ENCODE results near the gene JPH2.
"Not testable (repeated sequence)": the region's sequence is repeated elsewhere in the genome, so short reads cannot be mapped to it uniquely, and the experiment has no call there.

JPH2 gene

DNA sequence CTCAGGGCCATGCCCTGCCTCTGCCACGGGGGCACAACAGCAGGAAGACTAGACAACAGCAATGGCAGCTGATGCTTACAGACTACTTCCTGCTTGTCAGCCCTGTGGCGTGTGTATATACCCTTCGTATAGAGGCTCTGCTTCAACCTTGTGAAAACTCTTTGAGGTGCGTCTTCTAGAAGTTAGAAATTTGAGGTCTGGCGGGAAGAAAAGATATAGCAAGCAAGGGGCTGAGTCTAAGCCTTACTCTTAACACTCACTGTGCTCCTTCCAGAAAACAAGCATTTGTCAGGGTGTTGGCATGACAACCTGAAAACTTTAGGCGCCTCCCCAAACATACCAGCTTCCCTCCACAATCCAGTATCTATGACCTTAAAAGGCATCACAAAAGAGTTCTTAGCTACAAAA, 33.3 kb downstream of the JPH2 start:
- no peak for DNase-seq

DNA sequence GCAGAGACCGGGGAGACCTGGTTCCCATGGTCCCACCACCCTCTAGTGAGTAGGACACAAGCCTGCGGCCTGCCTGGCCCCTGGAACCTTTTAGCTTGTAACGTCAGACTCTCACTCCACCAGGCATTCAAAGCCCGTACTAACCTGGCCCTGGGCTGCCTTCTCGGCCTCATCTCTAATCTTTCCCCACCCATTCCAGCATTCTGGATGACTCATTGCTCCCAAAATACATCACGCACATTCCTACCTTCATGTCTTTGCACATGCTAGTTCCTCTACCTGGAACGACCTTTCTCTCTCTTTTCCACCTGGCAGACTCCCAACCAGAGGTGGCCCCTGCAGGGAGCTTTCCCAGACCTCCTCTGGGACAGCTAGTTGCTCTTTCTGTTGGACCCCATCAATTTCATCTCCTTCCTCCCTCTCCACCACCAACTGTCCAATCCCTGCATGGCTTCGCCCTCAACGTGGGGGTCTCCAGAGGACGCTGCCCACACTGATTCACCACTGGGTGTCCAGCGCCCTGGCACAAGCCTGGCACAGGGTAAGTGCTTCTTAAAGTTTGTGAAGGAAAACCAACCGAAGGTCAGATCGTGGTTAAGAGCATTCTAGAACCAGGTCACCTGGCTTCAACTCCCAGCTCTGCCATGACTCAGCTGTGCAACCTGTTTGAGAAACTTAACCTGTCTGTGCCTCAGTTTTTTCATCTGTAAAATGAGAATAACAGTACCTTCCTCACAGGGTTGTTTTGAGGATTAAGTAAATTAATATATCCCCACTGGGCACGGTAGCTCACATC, 35.2 kb downstream of the JPH2 start:
- no peak for DNase-seq

DNA sequence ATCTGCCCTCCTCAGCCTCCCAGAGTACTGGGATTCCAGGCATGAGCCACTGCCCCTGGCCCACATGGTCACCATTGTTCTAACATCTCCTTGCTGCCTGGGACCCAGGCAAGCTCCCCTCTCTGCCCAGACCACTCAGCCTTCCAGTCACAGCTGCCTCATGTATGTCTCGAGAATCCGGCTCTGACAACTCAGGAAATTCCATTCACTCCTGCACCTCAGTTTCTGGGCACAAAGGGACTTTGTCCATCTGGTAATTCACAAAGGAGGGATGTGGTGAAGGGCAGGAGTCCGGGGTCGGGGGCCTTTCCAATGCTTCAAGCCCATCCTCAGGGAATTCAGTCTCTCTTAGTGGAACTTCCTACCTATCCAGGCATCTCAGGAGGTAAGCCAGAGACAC, 40.7 kb downstream of the JPH2 start:
- no peak for DNase-seq

DNA sequence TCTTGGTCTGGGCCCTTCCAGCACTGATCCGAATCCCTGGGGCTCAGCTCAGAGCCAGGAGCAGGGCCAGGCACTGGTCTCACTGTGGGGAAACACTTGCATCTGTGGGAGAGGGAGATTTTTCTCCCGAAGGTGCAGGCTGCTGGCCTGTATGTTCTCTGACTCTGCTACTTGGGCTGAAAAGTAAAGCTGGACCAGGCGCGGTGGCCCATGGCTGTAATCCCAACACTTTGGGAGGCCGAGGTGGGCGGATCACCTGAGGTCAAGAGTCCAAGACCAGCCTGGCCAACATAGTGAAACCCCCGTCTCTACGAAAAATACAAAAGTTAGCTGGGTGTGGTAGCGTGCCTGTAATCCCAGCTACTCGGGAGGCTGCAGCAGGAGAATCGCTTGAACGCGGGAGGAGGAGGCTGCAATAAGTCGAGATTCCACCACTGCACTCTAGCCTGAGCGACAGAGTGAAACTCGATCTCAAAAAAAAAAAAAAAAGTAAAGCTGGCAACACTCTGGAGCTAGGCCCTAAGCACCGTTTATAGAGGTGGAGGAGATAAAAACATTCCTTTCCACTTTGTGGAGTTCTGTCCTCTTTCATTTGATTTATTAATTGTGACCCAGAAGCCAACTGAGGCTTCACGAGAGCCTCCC, 41.7 kb downstream of the JPH2 start:
- no peak for DNase-seq

GRCh38 chr20:44143936-44144335, 43.1 kb downstream of the JPH2 start:
- no peak for DNase-seq

DNA sequence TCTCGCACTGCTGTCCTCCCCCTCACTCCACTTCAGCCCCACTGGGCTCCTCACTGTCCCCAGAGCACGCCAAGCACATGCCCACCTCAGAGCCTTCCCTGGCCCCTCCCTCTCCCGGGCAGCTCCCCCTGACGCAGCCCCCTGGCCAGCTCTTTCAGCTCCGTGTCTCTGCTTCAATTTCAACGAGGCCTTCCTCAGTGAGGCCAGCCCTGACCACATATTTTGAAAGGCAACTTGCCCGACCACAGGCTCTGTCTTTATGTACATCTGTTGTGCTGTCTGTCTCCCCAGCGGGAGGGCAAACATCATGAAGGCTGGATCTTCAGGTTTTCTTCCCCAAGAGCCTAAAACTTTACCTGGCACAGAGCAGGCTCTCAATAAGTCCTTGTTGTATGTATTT, 44.6 kb downstream of the JPH2 start:
- no peak for DNase-seq

GRCh38 chr20:44141873-44142272, 45.1 kb downstream of the JPH2 start:
- DNase-seq, result no peak

DNA sequence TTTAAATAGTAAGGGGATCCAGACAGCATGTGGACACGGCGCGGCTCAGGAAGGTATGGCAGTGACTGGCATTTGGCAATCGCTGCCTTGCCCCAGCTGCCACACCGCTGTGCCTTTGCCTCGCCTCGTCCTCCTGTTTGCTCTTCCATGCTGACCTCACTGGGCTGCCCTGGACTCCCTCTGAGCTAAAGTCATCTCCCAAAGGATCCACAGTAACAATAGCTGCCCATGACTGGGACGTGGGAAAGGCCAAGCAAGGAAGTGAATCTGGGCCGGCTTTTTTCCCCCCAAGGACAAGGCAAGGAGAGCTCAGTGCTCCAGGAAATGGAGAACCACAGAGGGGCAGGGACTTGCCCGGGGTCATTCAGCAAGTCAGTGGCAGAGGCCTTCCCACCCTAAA, 48.1 kb downstream of the JPH2 start:
- no peak for DNase-seq

DNA sequence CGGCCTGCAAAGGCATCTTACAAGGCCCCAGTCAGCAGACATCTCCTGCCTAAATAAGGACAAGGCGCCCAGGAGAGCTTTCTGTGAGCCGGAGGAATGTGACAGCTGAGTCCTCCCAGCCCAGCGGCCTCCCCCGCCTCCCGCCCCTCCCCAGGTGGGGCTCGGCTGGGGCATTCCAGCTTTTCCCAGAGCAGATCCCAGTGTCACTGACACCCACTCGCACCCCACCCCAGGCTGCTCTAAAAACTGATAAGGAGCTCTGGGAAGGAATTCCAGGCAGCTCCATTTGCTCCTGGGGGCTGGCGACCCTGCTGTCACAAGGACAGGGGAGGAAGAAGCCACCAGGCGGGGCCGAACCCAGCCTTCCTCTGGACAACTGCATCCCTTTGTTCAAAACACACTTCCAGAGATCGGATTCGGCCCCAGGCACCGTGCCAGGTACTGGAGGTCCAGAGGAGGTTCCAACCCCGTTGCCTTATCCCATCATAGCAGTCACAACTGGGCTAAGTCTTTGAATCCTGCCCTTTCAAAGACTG, 49.7 kb downstream of the JPH2 start:
- no peak for DNase-seq

GRCh38 chr20:44136579-44137265, 50.3 kb downstream of the JPH2 start:
- DNase-seq, result no peak

DNA sequence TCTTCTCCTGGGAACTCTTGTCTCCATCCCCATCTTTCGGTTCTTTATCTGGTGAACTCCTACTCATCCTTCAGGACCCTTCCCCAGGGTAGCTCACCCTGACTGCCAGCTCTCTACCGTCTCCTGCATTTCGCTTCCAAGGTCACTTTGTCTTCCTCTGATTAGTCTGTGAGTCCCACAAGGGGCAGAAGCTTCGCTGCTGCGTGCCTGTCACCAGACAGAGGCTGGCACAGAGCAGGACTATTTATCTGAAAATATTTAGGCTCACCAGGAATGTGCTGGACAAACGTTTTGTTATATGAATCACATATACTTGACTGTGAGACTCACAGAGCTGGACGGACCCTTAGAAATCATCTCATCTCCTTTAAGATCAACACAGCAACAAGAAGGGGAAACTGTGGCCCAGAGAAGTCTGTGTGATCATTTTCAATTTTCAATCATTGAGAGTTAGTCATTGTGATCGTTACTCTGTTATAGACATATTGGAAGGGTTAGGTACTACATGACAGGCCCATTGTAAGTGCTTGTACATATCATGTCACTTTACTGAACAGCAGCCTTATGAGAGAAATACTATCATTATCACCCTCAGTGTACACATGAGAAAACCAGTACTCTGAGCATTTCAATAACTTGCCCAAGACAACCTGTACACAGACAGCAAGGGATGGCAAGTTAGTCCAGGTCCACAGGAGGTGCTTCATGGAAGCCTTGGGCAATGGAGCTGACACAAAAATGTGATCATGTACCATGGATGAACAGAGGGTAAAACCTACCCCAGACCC, 51.4 kb downstream of the JPH2 start:
- no peak for DNase-seq

GRCh38 chr20:44135012-44135412, 52.0 kb downstream of the JPH2 start:
- DNase-seq, result no peak

- DNase-seq, result no peak
Observed at GRCh38 chr20:44133424-44133823, 53.6 kb downstream of the JPH2 start.

DNA sequence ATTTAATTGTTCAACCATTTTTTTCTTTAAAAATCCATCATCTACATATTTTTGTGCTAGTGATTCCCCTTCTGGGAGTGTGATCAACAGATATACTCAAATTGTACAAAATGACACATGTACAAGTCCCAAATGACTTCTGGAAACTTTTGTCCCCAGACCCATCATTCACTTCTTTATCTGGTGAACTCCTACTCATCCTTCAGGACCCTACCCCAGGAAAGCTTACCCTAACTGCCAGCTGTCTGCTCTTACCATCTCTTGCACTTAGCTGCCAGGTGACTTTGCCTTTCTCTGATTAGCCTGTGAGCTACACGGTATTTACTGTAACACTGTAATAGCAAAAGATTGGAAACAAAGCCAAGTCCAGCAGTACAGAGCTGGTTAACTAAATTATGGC, 55.3 kb downstream of the JPH2 start:
- DNase-seq, result no peak

- no peak for DNase-seq
Observed at GRCh38 chr20:44129911-44130718, 56.9 kb downstream of the JPH2 start.

DNA sequence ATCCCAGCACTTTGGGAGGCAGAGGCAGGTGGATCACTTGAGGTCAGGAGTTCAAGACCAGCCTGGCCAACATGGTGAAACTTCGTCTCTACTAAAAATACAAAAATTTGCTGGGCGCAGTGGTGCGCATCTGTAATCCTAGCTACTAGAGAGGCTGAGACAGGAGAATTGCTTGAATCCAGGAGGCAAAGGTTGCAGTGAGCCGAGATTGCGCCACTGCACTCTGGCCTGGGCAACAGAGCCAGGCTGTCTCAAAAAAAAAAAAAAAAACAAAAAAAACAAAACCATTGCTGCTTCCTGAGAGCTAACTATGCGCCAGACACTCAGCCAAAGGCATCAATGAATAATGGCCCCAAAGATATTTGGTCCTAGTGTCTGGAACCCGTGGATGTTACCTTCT, 57.7 kb downstream of the JPH2 start:
- DNase-seq, result not testable (repeated sequence)

DNA sequence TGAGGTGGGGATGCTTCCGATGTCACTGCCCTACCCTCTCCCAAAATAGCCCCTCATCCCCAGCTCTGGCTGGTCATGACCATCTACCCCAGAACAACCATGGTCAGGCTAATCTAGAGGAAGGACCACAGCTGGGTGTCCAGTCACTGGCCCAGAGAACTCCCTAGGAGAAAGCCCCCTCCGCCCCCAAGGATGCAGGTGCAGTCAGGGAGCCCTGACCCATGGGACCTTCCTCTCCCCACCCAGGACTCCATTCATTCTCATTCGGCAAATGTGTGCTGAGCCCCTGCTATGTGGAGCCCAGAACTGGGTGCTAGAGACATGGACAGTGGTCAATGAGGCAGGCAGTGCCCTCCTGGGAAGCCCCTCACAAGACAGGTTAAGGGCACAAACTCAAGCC, 60.5 kb downstream of the JPH2 start:
- no peak for DNase-seq

DNA sequence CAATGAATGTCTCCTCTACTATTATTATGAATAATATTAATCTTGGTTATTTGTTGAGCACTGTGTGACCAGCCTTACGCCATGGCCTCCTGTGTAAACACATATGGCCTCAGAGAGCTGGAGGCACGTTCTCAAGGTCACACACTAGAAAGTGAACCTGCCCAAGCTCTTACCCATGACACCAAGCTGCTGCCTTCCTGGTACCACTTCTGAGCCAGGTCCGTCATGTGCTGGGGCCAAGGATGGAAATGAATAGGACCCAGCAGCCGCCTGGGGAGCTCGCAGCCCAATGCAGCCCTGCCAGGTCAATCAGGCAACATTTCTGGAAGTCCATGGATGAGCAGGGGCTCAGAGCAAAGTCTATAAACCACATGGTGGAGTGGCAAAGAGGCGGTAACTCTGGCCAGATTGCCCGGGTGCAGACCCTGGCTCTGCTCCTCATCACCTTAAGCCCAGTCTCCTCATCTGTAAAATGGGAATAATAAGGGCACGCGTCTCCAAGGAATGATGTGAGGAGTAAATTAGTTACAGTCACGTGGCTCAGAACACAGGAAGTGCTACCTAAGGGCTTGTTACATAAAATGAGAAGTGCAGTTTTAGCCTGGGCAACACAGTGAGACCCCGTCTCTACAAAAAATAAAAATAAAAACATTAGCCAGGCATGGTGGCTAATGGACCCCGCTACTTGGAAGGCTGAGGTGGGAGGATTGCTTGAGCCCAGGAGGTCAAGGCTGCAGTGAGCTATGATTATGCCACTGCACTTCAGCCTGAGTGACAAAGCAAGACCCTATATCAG, 61.5 kb downstream of the JPH2 start:
- DNase-seq, result no peak

DNA sequence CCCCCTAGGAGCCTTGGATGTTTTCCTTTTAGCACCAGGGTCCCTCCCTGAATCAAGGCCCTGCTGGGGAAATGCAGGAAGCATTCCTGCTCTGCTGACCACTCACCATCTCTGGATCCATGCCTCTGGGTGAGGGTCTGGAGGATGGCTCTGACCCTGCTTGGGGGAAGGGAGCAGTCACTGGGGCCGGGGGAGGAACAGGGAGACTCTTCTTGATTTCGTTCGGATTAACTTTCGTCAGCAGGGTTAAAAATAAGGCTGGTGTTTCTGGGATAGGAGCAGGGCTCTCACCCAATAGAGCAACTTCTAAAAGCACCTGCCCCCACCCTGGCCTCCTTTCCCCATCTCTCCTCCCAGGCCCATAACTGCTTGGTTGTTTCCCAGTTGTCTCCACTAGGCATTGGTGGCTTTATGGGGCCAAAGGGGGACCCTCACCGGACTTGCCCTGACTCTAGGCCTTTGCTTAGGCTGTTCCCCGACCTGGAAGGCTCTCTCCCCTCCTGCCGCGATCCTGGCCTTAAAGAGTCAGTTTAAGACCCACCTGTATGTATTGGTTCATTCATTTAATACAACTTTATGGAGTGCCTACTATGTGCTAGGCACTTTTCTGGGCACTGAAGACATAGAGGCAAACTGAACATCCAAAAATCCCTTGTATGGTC, 63.0 kb downstream of the JPH2 start:
- no peak for DNase-seq

- no peak for DNase-seq
Observed at GRCh38 chr20:44123251-44123650, 63.7 kb downstream of the JPH2 start.
